ENCODE data around the gene ST8SIA1.

GRCh38 chr12:22229652-22230279 is 104.7 kb downstream of the ST8SIA1 start:
- TF ChIP-seq CTCF (IDR thresholded peaks at IDR 0.05 in 8 of 11, conservative IDR thresholded peaks at IDR 0.05 in 3 of 11): no peak
- no peak for TF ChIP-seq POLR2A (IDR thresholded peaks at IDR 0.05)
